ENCODE measurements around the gene COQ7. TPM values are rescaled to one million over a fixed set of nuclear protein-coding genes. Genes with fewer than 3 reads are reported as not detected.

The COQ7 gene
- total RNA-seq, 1 experiment from 2014 or later = 21.2 TPM

GRCh38 chr16:19092653-19093410 lies 25.4 kb downstream of the COQ7 start:
- DNase-seq (ENCODE audit: low read depth in 1 of 2, low spot score in 2 of 2) = no peak
- Histone ChIP-seq H3K4me1 (replicated peaks) (peaks cover 38% of the 10 kb centered on the region), H3K36me3 (no peaks in the 10 kb centered on the region), H3K27me3 (replicated peaks) (no peaks in the 10 kb centered on the region), H3K27ac (no peak overlapping the region), H3K9me3 (replicated peaks) (no peaks in the 10 kb centered on the region), H3K4me3 (no peak overlapping the region)

DNA sequence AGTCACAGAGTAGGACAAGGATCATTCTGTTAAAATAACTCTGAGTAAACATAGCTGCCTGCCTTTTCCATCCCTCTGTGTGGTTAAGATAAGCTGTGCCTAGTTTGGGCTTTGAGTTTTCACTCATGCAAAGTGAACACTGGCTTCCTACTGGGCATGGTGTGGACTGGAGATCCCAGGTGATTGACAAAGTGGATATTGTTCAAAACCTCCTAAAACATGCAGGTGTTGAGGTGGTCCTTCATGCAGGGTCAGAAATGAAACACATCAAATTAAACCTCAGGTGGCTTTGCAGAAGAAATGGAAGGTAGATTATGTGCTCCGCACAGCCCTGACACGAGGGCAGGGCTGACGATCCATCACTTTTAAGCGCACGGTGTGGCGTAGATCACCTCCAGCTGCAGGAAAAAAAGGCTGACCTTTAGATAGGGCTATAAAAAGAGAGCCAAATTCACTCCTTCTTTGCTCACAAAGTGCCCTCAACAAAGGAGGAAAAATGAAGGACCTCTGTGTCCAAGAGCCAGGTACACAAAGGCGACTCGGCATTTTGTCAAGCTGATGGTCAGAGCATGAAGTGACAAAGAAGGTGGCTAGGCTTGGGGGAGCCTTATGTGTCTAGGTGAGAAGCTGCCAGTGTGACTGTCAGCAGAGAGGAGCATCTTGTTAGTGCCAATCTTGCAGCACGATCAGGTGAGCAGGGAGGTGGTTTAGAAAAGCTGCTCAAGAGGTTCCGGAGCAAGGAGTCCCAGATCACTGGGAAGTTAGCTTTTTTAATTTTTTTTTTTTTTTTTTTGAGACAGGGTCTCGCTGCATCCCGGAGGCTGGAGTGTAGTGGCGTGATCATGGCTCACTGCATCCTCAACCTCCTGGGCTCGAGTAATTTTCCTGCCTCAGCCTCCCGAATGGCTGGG lies 26.5 kb downstream of the COQ7 start:
- Histone ChIP-seq H3K27ac (no peak overlapping the region), H3K4me1 (replicated peaks) (peaks cover 38% of the 10 kb centered on the region), H3K4me3 (no peak overlapping the region), H3K27me3 (replicated peaks) (no peaks in the 10 kb centered on the region), H3K9me3 (replicated peaks) (0 out of 2 replicates have a peak, but pooled peaks cover 3% of the 10 kb centered on the region), H3K36me3 (no peaks in the 10 kb centered on the region)
- no peak for DNase-seq (ENCODE audit: low read depth in 1 of 2, low spot score in 2 of 2)

DNA sequence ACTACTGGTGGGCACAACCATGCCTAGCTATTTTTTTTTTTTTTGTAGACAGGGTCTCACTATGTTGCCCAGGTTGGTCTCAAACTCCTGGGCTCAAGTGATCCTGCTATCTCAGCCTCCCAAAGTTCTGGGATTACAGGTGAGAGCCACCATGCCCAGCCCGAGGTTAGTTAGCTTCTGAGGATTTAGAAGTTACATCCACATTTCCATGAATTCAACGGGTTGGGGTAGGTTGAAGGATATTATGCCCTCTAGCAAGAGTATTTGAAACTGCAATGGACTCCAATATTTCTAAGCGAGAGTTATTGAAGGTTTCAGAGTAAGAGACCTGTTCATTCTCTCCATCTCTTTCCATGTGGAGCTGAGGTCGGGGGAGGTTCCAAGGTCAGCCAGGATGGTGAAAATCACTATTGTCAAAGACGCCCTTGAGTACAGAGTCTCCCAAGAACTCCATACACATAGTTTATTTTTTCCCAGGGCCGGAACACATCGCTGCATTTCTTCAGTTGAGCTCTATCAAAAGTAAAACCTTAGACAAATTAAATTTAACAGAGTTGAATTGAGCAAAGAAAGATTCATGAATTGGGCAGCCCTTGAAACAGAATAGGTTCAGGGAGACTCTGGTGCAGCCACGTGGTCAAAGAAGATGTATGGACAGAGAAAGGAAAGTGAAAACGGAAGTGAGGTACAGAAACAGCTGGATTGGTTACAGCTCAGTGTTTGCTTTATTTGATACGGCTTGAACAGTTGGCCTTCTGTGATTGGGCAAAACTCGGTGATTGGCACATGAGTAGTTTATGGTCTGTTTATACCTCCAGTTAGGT lies 27.3 kb downstream of the COQ7 start:
- Histone ChIP-seq H3K36me3 (no peaks in the 10 kb centered on the region), H3K4me1 (replicated peaks) (peaks cover 38% of the 10 kb centered on the region), H3K27me3 (replicated peaks) (no peaks in the 10 kb centered on the region), H3K9me3 (replicated peaks) (0 out of 2 replicates have a peak, but pooled peaks cover 3% of the 10 kb centered on the region), H3K27ac (no peak overlapping the region), H3K4me3 (no peak overlapping the region)
- DNase-seq (ENCODE audit: low read depth in 1 of 2, low spot score in 2 of 2) = no peak

- DNase-seq (ENCODE audit: low read depth in 1 of 2, low spot score in 2 of 2) = peak in 1 of 2 experiments; percentile 50
- H3K4me3 ChIP-seq = no peak overlapping the region
These were observed 28.2 kb downstream of the COQ7 start for GRCh38 chr16:19095654-19096053.

DNA sequence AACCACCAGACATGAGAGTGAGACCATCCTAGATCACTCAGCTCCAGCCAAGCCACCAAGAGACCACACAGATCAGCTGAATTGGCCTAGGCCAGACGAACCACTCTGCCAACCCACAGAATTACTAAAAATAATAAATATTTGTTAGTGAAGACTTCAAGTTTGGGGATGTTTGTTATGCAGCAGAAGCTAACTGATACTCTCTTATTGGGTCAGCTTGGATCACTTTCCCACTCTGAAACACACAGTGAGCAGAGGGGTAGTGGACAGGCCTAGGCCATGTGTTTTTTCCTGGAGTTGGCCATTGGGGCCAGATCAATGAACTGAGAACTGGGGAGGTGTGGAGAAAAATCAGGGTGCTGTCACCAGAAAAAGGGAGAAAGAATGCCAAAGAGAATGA lies 30.8 kb downstream of the COQ7 start:
- H3K4me1 ChIP-seq (replicated peaks) = peaks cover 27% of the 10 kb centered on the region
- H3K27ac ChIP-seq = no peak overlapping the region
- no peak for DNase-seq (ENCODE audit: low read depth in 1 of 2, low spot score in 2 of 2)
- H3K27me3 ChIP-seq (replicated peaks) = no peaks in the 10 kb centered on the region
- H3K36me3 ChIP-seq = no peaks in the 10 kb centered on the region
- H3K4me3 ChIP-seq = no peak overlapping the region
- 0 out of 2 replicates have a peak, but pooled peaks cover 3% of the 10 kb centered on the region for H3K9me3 ChIP-seq (replicated peaks)

More at GRCh38 chr16:19095654-19096053, 28.2 kb downstream of the COQ7 start:
- no peak overlapping the region for H3K27ac ChIP-seq
- H3K4me1 ChIP-seq (replicated peaks) = peaks cover 38% of the 10 kb centered on the region
- no peaks in the 10 kb centered on the region for H3K27me3 ChIP-seq (replicated peaks)
- H3K9me3 ChIP-seq (replicated peaks) = 0 out of 2 replicates have a peak, but pooled peaks cover 3% of the 10 kb centered on the region
- no peaks in the 10 kb centered on the region for H3K36me3 ChIP-seq

DNA sequence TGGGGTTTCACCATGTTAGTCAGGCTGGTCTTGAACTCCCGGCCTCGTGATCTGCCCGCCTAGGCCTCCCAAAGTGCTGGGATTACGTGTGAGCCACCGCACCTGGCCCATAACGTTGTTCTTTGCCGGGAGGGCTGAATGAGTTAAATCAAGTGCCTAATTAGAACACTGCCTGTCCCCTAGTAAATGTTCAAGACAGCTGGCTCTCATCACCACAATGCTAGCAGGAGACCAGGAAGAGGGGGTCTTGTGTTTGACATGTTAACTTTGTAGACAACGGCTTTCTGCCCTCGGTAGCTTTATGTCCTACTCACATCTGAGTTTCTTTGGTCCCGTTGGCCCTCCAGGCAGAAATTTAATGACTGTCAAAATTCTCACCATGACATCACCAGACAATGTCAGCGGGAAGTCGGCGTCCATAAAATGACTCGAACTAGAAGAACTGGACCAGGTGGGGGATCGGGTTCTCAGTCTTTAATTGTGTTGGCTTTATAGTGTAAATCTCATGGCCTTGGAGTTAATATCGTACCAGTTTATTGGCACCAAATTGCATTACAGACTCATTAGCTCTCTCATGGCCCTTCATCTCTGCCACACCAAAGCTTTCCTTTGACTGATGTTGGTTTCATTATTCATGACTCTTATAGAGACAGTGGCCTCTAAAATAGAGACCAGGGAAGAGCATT lies 34.9 kb downstream of the COQ7 start:
- Histone ChIP-seq H3K4me1 (replicated peaks) (peaks cover 48% of the 10 kb centered on the region), H3K9me3 (replicated peaks) (0 out of 2 replicates have a peak, but pooled peaks cover 3% of the 10 kb centered on the region), H3K27me3 (replicated peaks) (no peaks in the 10 kb centered on the region), H3K27ac (no peak overlapping the region), H3K4me3 (no peak overlapping the region), H3K36me3 (no peaks in the 10 kb centered on the region)
- DNase-seq (ENCODE audit: low read depth in 1 of 2, low spot score in 2 of 2) = no peak

DNA sequence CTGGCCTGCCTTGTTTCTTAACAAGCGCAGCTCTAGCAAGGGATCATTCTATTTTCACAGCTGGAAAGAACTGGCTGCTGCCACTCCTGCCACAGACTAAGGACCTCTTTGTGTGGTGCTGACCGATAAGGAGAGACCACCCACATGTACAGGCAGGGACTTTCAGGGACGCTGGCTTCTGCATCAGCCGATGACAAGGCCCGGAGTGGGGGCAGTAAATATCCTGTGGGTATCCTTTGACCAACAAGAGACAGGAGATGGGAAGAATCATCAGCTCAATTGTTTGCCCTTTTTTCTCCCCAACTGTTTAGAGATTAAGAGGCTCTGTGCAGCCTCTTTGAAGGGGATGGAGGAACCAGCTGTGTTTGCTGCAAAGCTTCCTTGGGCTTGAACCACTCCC lies 37.2 kb downstream of the COQ7 start:
- Histone ChIP-seq H3K27me3 (replicated peaks) (no peaks in the 10 kb centered on the region), H3K4me1 (replicated peaks) (peaks cover 54% of the 10 kb centered on the region), H3K36me3 (no peaks in the 10 kb centered on the region), H3K27ac (peak overlapping the region; percentile 73), H3K4me3 (no peak overlapping the region), H3K9me3 (replicated peaks) (no peaks in the 10 kb centered on the region)
- peak; percentile 93 to 94 for DNase-seq (ENCODE audit: low read depth in 1 of 2, low spot score in 2 of 2)

- Histone ChIP-seq H3K9me3 (replicated peaks) (no peaks in the 10 kb centered on the region), H3K4me1 (replicated peaks) (peaks cover 54% of the 10 kb centered on the region), H3K27ac (peak overlapping the region; percentile 73), H3K4me3 (no peak overlapping the region), H3K27me3 (replicated peaks) (no peaks in the 10 kb centered on the region), H3K36me3 (no peaks in the 10 kb centered on the region)
- DNase-seq (ENCODE audit: low read depth in 1 of 2, low spot score in 2 of 2) = no peak
These were observed 37.7 kb downstream of the COQ7 start for GRCh38 chr16:19105131-19105530.

DNA sequence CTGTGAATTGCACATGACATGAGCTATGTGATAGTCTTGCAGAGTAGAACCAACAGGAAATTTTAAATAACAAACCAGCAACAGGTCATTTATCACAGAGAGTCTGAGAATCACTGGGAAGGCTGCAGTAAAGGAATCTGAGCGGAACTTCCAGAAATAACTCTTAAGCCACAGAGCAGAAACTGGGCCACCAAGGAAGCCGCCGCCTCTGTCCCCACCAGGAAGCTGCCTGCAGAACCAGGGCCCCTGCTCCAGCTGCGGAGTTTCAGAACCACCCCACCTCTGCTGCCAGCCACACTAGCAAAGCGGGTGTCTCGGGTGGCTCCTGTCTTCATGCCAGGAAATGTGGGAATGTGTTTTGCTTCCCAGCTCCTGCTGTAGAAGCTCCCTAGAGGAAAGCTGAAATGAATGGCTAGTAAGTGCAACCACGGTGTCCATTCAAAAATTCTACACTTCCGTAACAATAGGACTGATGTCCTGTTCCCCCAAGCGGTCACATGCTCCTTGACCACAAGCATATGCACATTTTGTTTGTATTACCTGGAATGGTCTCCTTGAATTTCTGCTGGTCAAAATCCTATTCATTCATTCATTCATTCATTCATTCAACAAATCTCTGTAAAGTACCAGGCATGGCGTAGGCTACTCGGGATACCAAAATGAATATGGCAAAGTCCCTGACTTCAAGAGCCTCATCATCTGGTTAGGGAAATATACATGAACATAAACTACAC lies 38.6 kb downstream of the COQ7 start:
- Histone ChIP-seq H3K4me3 (no peak overlapping the region), H3K27ac (peak overlapping the region; percentile 73), H3K4me1 (replicated peaks) (peaks cover 54% of the 10 kb centered on the region), H3K27me3 (replicated peaks) (no peaks in the 10 kb centered on the region), H3K36me3 (no peaks in the 10 kb centered on the region), H3K9me3 (replicated peaks) (no peaks in the 10 kb centered on the region)
- DNase-seq (ENCODE audit: low read depth in 1 of 2, low spot score in 2 of 2) = peak; percentile 89 to 92

DNA sequence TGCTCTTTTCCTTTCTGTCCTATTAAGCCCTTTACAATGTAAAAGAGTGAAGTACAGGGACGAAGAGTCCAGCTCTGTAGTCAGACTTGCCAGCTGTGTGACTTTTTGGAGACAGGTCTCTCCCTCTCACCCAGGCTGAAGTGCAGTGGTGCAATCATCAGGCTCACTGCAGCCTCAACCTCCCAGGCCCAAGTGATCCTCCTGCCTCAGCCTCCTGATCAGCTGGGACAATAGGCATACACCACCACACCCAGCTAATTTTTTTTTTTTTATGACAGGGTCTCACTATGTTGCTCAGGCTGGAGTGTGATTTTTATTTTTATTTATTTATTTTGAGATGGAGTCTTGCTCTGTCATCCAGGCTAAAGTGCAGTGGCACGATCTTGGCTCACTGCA lies 39.2 kb downstream of the COQ7 start:
- H3K36me3 ChIP-seq = no peaks in the 10 kb centered on the region
- no peaks in the 10 kb centered on the region for H3K27me3 ChIP-seq (replicated peaks)
- peak overlapping the region; percentile 73 for H3K27ac ChIP-seq
- H3K9me3 ChIP-seq (replicated peaks) = no peaks in the 10 kb centered on the region
- H3K4me3 ChIP-seq = no peak overlapping the region
- DNase-seq (ENCODE audit: low read depth in 1 of 2, low spot score in 2 of 2) = no peak
- H3K4me1 ChIP-seq (replicated peaks) = peaks cover 54% of the 10 kb centered on the region

DNA sequence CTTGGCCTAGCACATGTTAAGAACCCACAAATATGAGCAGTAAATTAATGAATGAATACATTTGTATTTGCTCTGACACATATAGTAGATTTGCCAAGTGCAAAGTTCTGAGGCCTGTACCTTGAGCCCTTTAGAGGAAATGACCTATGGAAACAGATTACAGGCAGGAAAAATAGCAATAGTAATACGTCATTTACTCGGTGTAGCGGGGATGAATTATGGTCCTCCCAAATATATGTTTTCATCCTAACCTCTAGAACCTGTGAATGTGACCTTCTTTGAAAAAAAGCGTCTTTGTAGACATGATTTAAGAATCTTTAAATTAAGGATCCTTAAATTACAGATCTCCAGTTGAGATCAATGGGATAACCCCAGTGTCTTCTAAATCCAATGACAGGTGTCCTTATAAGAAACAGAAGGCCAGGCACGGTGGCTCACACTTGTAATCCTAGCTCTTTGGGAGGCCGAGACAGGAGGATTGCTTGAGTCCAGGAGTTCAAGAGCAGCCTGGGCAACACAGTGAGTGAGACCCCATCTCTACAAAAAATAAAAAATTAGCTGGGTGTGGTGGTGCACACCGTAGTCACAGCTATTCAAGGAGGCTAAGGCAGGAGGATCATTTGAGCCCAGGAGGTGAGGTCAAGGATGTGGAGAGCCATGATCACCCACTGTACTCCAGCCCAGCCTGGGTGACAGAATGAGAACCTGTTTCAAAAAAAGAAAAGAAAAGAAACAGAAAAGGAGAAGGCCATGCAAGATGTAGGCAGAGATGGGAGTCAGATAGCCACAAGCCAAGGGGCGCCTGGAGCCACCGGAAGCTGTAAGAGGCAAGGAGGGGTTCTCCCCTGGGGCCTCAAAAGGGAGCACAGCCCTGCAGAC lies 41.2 kb downstream of the COQ7 start:
- Histone ChIP-seq H3K4me3 (no peak overlapping the region), H3K9me3 (replicated peaks) (no peaks in the 10 kb centered on the region), H3K36me3 (no peaks in the 10 kb centered on the region), H3K27ac (no peak overlapping the region), H3K4me1 (replicated peaks) (peaks cover 55% of the 10 kb centered on the region), H3K27me3 (replicated peaks) (no peaks in the 10 kb centered on the region)
- no peak for DNase-seq (ENCODE audit: low read depth in 1 of 2, low spot score in 2 of 2)

DNA sequence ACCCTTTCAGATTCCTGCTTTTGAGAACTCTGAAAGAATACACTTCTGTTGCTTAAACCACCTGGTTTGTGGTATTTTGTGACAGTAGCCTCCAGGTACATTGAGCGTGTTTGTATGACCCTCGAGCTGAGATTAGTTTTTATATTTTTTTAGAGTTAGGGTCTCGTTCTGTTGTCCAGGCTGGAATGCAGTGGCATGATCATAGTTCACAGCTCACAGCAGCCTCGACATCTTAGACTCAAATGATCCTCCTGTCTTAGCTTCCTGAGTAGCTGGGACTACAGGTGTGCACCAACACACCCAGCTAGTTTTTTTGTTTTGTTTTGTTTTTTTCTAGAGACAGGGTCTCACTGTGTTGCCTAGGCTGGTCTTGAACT lies 41.9 kb downstream of the COQ7 start:
- Histone ChIP-seq H3K4me1 (replicated peaks) (peaks cover 50% of the 10 kb centered on the region), H3K27me3 (replicated peaks) (no peaks in the 10 kb centered on the region), H3K4me3 (no peak overlapping the region), H3K9me3 (replicated peaks) (peaks cover under 1% of the 10 kb centered on the region; the same call in 1 of the 2 replicates), H3K36me3 (peaks cover 3% of the 10 kb centered on the region), H3K27ac (no peak overlapping the region)
- DNase-seq (ENCODE audit: low read depth in 1 of 2, low spot score in 2 of 2) = no peak

Measured in SJSA1 (cell line).